Epithelial cell of esophagus (primary cell): Measurements from ENCODE around the gene GAREM1.
"Not testable (repeated sequence)": the region's sequence is repeated elsewhere in the genome, so short reads cannot be mapped to it uniquely, and the experiment has no call there.

Experiments used
- DNase-seq: peaks from one replicate; pipeline ENCODE4 v3.0.0; 2010; ENCODE audit warnings: low read depth
- H3K4me3 ChIP-seq: 2 replicates; pipeline ENCODE4 v1.5.1; 2011; ENCODE audit warnings: mild to moderate bottlenecking, low read length, control low read depth
- CTCF ChIP-seq: IDR thresholded peaks from 2 replicates; pipeline ENCODE4 v1.5.1; 2011; ENCODE audit warnings: low read depth, mild to moderate bottlenecking, low read length, control low read depth, inconsistent platforms; ENCODE audit not compliant: insufficient read depth; ENCODE audit errors: missing control alignments

Gene GAREM1

GRCh38 chr18:32354518-32354917, 116.2 kb downstream of the GAREM1 start:
- no peak for TF ChIP-seq CTCF
- no peak overlapping the region for H3K4me3 ChIP-seq
- no peak for DNase-seq

GRCh38 chr18:32353257-32353656, 117.4 kb downstream of the GAREM1 start:
- DNase-seq = no peak
- H3K4me3 ChIP-seq = no peak overlapping the region
- TF ChIP-seq CTCF = no peak

DNA sequence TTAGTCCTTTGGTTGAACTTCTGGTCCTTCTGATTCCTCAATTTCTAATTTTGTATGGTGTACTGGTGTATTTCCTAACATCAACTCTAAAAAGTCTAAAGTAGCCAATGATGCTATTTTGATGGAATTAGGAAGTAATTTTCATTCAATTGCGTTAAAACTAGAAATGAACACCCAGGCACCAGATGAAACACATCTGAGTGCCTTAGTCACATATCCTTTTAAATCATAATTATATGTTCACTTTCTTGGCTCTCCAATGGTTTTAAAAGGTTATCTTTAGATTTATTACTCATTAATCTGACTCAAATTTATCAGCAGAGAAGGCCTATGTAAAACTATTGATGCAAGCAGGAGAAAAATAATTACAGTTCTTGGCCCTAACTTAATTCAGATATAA, 119.7 kb downstream of the GAREM1 start:
- no peak overlapping the region for H3K4me3 ChIP-seq
- peak; percentile 64 for DNase-seq
- no peak for TF ChIP-seq CTCF

GRCh38 chr18:32349728-32350395, 120.8 kb downstream of the GAREM1 start:
- no peak for TF ChIP-seq CTCF
- H3K4me3 ChIP-seq = peak overlapping the region; percentile 11
- DNase-seq = peak; percentile 96

DNA sequence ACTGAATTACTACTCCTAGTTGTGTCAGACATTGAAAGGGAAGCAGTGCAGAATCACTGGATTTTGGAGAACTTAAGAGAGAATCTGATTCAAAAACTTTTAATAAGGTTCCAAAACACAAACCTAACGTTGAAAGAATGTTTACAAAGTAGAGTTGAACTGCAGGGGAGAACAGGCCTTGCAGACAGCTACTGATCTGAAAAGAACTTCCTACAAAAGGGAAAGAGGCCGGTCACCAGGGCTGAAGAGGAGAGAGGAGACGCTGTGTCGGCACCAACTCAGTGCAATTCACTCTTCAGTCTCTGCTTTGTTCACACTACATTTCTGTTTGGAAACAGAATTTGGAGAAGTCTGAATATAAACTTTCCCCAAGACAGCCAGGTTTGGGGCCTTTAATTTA, 124.0 kb downstream of the GAREM1 start:
- no peak overlapping the region for H3K4me3 ChIP-seq
- no peak for DNase-seq
- TF ChIP-seq CTCF = no peak

GRCh38 chr18:32343634-32344033, 127.0 kb downstream of the GAREM1 start:
- H3K4me3 ChIP-seq = no peak overlapping the region
- DNase-seq = no peak
- no peak for TF ChIP-seq CTCF

DNA sequence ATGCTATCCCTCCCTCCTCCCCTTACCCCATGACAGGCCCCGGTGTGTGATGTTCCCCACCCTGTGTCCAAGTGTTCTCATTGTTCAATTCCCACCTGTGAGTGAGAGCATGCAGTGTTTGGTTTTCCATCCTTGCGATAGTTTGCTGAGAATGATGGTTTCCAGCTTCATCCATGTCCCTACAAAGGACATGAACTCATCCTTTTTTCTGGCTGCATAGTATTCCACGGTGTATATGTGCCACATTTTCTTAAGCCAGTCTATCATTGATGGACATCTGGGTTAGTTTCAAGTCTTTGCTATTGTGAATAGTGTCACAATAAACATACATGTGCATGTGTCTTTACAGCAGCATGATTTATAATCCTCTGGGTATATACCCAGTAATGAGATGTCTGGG, 129.6 kb downstream of the GAREM1 start:
- not testable (repeated sequence) for H3K4me3 ChIP-seq, DNase-seq
